OCI-LY3 (cell line): ENCODE data around the gene SLC35G2.

Source experiments
- H2AFZ ChIP-seq: fragments of 200-600, 300-600 bp; shearing (Covaris generic); 2 replicates; pipeline ENCODE4 v1.6.0; 2014; ENCODE audit warnings: antibody characterized with exemption, low read depth, low read length
- H3K27ac ChIP-seq: fragments of 200-600, 300-600 bp; sonication (generic); 2 replicates; pipeline ENCODE4 v1.5.1; 2014; ENCODE audit warnings: mild to moderate bottlenecking, low read length, moderate library complexity, mixed read lengths
- H3K27me3 ChIP-seq: fragments of 200-600, 300-600 bp; sonication (generic); 2 replicates; pipeline ENCODE4 v1.6.1; 2014; ENCODE audit warnings: low read depth, low read length, mixed read lengths
- H3K36me3 ChIP-seq: fragments of 200-600, 300-600 bp; sonication (generic); replicated peaks from 2 replicates; pipeline ENCODE3; 2014; ENCODE audit warnings: low read depth, low read length, mixed read lengths
- H3K4me1 ChIP-seq: fragments of 300-600, 200-600 bp; sonication (generic); 2 replicates; pipeline ENCODE4 v1.6.1; 2014; ENCODE audit warnings: low read length, mixed read lengths
- H3K4me2 ChIP-seq: fragments of 200-600, 300-600 bp; sonication (generic); 2 replicates; pipeline ENCODE4 v1.6.1; 2014; ENCODE audit warnings: low read length, mixed read lengths
- H3K4me3 ChIP-seq: fragments of 300-600, 200-600 bp; sonication (generic); 2 replicates; pipeline ENCODE4 v1.5.1; 2014; ENCODE audit warnings: antibody characterized with exemption, mild to moderate bottlenecking, low read length, moderate library complexity
- H3K79me2 ChIP-seq: fragments of 300-600, 200-600 bp; shearing (Covaris generic); 2 replicates; pipeline ENCODE4 v1.6.1; 2014; ENCODE audit warnings: mild to moderate bottlenecking, low read length, mixed read lengths
- H3K9ac ChIP-seq: fragments of 300-600, 200-600 bp; shearing (Covaris generic); 2 replicates; pipeline ENCODE4 v1.6.0; 2014; ENCODE audit warnings: mild to moderate bottlenecking, low read length, moderate library complexity
- H3K9me3 ChIP-seq: fragments of 200-600, 300-600 bp; shearing (Covaris generic); 2 replicates; pipeline ENCODE4 v1.6.1; 2014; ENCODE audit warnings: low read length, mixed read lengths; ENCODE audit not compliant: insufficient read depth
- H4K20me1 ChIP-seq: fragments of 200-600, 300-600 bp; sonication (generic); 2 replicates; pipeline ENCODE4 v1.6.1; 2016; ENCODE audit warnings: low read length, mixed read lengths; ENCODE audit not compliant: insufficient read depth
- EZH2phosphoT487 ChIP-seq: fragments of 200-600 bp; shearing (Covaris generic); IDR thresholded peaks from 2 replicates; pipeline ENCODE4 v1.6.1; 2018; ENCODE audit warnings: antibody characterized with exemption, mixed run types, low read depth
- TF ChIP-seq, protein P1 (sequence below): fragments of 200-600, 300-600 bp; sonication (generic); IDR thresholded peaks from 2 replicates; pipeline ENCODE4 v1.5.1; 2014; ENCODE audit warnings: antibody characterized with exemption, low read length, low read depth

SLC35G2 gene

DNA sequence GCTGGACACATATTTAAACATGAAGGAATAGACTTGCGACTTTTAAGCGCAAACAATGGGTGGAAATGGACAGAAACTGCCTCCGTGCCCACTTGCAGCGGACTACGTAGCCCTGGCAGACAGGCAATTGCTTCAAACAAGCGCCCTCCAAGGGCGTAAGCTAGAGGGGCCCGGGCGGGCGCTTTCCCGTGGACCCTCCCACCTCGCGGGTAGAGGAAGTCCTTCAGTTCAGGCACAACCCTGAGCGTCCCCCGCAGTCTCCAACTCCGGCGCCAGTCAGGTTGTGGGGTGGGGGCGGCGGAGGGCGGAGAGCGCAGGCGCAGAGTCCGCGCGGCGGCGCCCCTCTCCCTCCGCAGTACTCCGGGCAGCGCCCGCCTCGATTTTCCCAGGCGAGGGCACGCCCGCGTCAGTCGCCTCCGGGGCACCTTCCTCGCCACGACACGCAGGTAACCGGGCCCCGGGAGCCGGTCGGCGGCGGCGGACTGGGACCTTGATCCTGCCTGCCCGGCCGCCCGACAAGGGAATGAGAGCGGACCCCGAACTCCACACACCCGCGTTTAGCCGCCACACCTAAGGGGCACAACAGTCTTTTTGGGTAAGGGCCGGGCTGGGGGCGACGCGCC, at the start of gene SLC35G2:
Gene SLC35G2, plus strand, starts transcription at position 358 of the 623 bp plus-strand sequence. CDS start 35,335 bp downstream, outside the sequence.
- H3K36me3 ChIP-seq = no peaks in the 10 kb centered on the region
- peaks cover 10% of the 10 kb centered on the region; the same call in 1 of the 2 replicates for H3K4me1 ChIP-seq
- TF ChIP-seq, protein P1, sequence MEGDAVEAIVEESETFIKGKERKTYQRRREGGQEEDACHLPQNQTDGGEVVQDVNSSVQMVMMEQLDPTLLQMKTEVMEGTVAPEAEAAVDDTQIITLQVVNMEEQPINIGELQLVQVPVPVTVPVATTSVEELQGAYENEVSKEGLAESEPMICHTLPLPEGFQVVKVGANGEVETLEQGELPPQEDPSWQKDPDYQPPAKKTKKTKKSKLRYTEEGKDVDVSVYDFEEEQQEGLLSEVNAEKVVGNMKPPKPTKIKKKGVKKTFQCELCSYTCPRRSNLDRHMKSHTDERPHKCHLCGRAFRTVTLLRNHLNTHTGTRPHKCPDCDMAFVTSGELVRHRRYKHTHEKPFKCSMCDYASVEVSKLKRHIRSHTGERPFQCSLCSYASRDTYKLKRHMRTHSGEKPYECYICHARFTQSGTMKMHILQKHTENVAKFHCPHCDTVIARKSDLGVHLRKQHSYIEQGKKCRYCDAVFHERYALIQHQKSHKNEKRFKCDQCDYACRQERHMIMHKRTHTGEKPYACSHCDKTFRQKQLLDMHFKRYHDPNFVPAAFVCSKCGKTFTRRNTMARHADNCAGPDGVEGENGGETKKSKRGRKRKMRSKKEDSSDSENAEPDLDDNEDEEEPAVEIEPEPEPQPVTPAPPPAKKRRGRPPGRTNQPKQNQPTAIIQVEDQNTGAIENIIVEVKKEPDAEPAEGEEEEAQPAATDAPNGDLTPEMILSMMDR = no peak
- TF ChIP-seq EZH2phosphoT487 = no peak
- H4K20me1 ChIP-seq = no peaks in the 10 kb centered on the region
- 0 out of 2 replicates have a peak, but pooled peaks cover 3% of the 10 kb centered on the region for H3K79me2 ChIP-seq
- H3K4me2 ChIP-seq = peak within 1 kb of the TSS; percentile 72
- no peaks in the 10 kb centered on the region for H3K9me3 ChIP-seq
- peak within 1 kb of the TSS; percentile 89 for H2AFZ ChIP-seq
- peak within 1 kb of the TSS; percentile 65 for H3K9ac ChIP-seq
- H3K27ac ChIP-seq = no peak within 1 kb of the TSS
- H3K27me3 ChIP-seq = peaks cover 10% of the 10 kb centered on the region
- peak within 1 kb of the TSS; percentile 80 for H3K4me3 ChIP-seq

DNA sequence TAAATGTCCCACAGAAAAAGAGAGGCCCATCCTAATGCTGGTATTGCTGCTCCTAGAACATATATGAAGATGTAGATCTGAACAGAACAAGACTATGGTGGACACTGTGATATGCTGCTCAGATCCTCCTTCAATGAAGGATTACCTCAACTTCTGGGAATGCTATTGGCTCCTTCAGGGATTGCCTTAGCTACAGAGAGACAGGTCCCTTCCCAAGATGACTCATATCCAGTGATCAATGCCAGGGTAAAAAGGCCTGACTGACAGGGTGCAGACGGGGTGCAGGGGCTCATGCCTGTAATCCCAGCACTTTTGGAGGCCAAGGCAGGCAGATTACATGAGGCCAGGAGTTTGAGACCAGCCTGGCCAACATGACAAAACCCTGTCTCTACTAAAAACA, 46.2 kb upstream of the SLC35G2 start:
- Histone ChIP-seq H3K36me3 (no peaks in the 10 kb centered on the region), H3K4me3 (no peak overlapping the region), H3K9ac (no peak overlapping the region), H3K4me1 (peaks cover 7% of the 10 kb centered on the region), H3K27me3 (no peaks in the 10 kb centered on the region), H4K20me1 (no peaks in the 10 kb centered on the region), H2AFZ (no peak overlapping the region), H3K9me3 (no peaks in the 10 kb centered on the region), H3K4me2 (no peak overlapping the region), H3K27ac (no peak overlapping the region), H3K79me2 (no peaks in the 10 kb centered on the region)
- TF ChIP-seq EZH2phosphoT487 = no peak
- TF ChIP-seq, protein P1 = no peak

DNA sequence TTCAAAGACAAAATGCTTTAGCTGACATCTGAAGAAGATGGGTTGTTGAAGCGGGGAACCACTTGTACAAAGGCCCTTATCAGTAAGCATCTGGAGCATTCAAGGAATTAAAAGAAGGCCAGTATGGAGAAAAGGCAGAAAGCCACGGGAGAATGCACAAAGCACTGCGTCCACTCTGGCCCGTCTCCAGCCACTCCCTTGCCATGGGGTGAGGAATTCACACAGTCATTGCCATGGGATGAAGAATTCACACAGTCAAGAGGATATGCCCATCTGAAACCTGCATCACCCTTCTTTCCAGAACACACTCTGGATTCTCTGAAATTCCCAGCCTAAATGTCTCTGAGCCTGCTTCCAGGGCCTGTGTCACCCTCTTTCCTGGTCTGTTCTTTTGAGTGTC, 40.1 kb upstream of the SLC35G2 start:
- Histone ChIP-seq H3K4me3 (no peak overlapping the region), H3K27me3 (no peaks in the 10 kb centered on the region), H3K36me3 (no peaks in the 10 kb centered on the region), H3K4me1 (no peaks in the 10 kb centered on the region), H3K27ac (no peak overlapping the region), H3K4me2 (no peak overlapping the region), H3K9me3 (no peaks in the 10 kb centered on the region), H2AFZ (no peak overlapping the region), H4K20me1 (no peaks in the 10 kb centered on the region), H3K79me2 (no peaks in the 10 kb centered on the region), H3K9ac (no peak overlapping the region)
- TF ChIP-seq, protein P1 = no peak
- TF ChIP-seq EZH2phosphoT487 = no peak

DNA sequence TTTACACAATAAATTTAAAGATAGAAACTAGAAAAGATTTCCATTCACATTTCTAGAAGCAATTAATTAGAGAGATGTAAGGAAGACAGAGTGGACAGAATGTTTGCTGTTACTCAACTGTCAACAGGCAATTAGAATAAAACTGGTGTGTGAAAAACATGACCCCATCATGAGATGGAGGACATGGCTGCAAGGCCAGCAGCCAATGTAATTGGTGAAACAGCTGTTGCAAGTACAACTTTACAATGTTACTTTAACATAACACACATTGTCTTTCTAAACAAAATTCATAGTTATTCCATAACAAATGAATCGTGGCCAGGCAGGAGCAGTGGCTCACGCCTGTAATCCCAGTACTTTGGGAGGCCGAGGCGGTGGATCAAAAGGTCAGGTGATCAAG, 38.2 kb upstream of the SLC35G2 start:
- H3K4me2 ChIP-seq = no peak overlapping the region
- no peaks in the 10 kb centered on the region for H3K4me1 ChIP-seq
- H3K36me3 ChIP-seq = no peaks in the 10 kb centered on the region
- no peaks in the 10 kb centered on the region for H3K27me3 ChIP-seq
- H4K20me1 ChIP-seq = no peaks in the 10 kb centered on the region
- no peaks in the 10 kb centered on the region for H3K9me3 ChIP-seq
- H3K4me3 ChIP-seq = no peak overlapping the region
- TF ChIP-seq, protein P1 = no peak
- no peak for TF ChIP-seq EZH2phosphoT487
- no peaks in the 10 kb centered on the region for H3K79me2 ChIP-seq
- no peak overlapping the region for H2AFZ ChIP-seq
- no peak overlapping the region for H3K9ac ChIP-seq
- no peak overlapping the region for H3K27ac ChIP-seq
